Fibroblast of skin of left quadriceps (primary cell): Measurements from ENCODE around the gene TPCN2.

ENCODE experiments used
- DNase-seq, 2 experiments: peaks; one replicate each; pipeline ENCODE4 v3.0.0-alpha.2; 2013; ENCODE audit warnings: low read depth in 2 of 2

TPCN2 gene

DNA sequence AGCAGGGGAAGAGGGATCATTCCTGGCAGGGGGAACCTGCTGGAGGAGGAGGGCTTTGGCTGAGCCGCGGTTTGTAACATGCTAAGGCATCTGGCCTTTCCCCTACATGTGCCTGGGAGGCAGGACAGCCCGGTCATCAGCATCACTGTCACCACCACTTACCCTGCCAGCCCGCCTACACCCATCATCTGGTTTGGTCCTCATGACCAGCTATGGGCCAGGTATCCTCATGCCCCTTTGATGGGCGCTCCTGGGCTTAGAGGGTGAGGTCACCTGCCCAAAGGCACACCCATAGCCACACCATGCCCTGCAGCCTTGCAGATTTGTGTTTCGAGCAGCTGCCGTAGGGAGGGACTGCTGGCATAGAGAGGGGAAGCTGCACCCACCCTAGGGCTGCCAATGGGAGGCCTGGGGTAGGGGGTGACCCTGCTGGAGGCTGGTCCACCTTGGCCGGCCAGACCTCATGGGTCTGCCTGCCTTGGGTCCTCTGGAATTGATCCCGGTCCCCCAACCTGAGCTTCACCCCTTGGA lies 38.3 kb upstream of the TPCN2 start:
- no peak for DNase-seq

DNA sequence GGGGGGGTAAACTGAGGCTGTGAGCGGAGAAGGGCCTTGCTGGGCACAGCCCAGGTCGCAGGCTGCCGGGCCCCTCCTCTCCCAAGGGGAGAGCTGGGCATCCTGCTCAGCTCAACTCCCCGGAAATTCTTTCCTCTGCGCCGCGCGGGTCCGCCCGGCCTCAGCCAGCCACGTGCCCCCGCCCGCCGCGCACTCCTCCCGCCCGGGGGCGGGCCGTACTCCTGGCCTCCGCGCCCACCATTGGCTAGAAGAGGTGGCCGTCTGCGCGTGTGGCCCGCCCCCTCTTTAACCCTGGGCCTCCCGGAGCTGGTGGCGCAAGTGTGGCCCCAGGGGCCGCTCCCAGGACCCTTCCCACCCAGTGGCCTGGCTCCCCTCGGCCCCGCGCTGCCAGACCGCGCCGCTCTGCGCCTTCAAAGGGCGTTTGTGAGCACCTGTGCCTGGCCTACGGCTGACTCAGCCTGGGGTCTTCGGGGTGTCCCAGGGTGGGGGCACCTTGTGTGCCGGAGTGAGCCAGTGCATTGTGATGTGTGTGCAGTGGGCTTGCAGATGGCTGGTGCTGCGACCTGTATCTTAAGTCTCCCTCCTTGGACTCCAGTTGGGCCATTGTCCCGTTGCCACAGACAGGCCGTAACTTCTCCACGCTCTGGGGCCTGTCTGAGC lies 37.6 kb upstream of the TPCN2 start:
- DNase-seq, result peak; percentile 62 to 66

- DNase-seq, result no peak
These were observed 37.1 kb upstream of the TPCN2 start for GRCh38 chr11:69011624-69012091.

GRCh38 chr11:69012092-69013008 lies 36.4 kb upstream of the TPCN2 start:
- DNase-seq, result no peak

DNA sequence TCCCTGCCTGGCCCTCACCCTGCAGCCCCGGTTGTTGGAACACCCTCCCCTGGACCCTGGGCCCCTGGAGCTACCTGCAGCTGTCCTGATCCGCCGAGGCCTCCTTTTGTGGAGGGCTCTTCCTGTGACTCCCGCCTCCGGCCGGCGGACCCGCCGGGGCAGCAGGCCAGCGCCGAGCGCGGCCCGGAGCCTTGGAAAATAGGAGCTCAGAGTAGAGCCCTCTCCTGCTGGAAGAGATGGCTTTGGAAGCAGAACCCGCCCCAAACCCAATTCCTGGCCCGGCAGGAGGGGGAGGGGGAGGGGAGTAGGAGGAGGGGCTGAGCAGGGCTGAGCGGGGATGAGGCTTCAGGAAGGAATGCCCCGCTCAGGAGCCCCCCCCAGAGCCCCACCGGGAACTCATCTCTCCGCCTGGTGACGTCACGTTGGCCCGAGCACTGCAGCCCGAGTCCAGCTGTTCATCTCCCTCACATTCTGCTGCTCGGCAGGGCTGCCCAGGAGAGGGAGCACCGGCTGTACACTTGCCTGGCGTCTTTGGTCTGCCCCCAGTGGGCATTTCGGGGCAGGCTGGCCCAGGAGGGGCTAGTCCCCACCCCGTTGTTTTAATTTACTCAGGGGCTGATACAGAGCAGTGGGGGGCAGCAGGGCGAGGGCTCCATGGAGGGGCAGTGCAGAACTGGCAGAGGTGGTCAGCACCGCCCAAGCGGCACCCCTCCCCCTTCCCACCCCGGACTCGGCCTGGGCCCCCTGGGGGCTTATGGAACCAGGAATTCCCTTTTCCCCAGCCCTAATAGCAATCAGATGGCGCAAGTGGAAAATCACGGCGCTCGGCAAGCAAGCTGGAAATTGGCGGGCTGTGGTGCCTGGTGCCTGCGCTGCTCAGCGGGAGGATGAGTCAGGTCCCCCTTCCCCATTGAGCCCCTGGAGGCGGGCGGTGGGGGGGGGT lies 35.5 kb upstream of the TPCN2 start, which contains the start of gene MRGPRF:
Gene MRGPRF (minus strand): TSS at position 238 of the 943 bp plus-strand sequence. CDS start 3,345 bp downstream, outside the sequence.
- peak; percentile 82 to 83 for DNase-seq

DNA sequence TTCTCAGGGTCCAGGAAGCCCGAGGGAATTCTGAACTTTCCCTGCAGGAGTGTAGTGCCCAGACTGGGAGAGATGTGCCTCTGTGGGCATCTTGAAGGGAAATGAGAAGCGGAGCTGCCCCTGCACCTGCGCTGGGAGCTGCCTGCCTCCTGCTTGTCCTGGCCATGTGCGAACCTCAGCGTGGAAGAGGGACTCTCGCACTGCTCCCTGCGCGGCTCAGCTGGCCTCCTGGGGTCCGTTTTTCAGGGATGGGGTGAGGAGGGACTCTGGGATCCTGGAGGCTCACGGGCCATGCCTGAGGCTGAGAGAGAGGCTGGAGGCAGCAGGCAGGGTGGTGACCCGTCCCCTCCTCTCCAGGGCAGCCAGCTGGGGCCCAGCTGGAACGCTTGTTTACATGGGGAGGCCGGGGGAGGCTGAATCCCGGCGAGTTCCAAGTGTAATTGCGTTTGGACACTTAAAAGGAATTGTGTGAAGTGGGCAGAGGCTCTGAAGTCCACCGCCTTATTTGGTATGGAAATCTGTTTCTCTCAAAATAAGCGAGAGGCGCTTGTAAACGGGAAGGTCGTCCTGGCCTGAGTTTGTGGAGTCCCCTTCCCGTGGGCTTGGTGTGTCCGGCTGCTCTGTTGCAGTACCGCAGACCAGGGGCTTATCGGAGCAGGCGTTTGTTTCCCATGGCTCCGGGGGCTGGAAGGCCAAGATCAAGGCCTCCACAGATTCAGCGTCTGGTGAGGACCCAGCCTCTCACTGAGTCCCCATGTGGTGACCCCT lies 34.5 kb upstream of the TPCN2 start:
- DNase-seq, result no peak

GRCh38 chr11:69014898-69015549 lies 33.7 kb upstream of the TPCN2 start:
- DNase-seq, result no peak

- DNase-seq, result no peak
These were observed 30.8 kb upstream of the TPCN2 start for GRCh38 chr11:69017951-69018350.

- DNase-seq, result no peak
These were observed 29.8 kb upstream of the TPCN2 start for GRCh38 chr11:69018924-69019323.

DNA sequence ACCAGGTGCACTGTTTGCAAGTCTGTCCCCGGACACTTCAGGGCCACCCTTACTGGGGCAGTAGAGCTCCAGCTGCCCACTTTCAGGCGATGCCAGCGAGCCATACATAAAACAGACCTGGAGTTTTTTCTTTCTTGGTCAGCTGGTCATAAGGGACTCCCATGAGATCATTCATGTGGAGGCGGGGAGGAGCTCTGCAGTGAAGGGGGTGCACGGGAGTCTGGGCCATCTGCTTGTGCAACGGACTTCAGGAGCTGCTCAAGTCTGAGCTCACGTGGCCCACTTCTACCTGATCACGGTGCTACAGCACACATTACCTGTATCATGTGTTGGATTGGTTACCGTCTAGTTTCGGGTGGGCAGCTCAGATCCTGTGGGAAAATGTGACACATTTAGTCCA lies 26.5 kb upstream of the TPCN2 start:
- DNase-seq, result no peak

DNA sequence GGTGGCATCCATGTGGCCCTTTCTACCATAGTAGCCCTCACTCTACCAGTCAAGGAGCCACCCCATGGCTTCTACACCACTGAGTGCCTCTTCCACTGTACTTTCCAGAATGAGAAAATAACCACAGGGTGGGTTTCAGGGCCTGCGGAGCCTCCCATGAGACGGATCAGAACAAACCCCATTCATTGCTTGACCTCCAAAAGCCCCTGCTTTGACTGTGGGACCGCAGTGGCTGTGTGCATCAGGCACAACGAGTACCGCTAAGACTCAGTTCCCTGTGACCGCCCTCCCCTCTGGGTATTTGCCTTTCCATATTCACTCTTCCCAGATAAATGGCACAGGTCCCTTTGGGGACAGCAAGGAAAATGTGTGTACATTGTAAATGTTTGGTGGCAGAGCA lies 24.2 kb upstream of the TPCN2 start:
- no peak for DNase-seq

DNA sequence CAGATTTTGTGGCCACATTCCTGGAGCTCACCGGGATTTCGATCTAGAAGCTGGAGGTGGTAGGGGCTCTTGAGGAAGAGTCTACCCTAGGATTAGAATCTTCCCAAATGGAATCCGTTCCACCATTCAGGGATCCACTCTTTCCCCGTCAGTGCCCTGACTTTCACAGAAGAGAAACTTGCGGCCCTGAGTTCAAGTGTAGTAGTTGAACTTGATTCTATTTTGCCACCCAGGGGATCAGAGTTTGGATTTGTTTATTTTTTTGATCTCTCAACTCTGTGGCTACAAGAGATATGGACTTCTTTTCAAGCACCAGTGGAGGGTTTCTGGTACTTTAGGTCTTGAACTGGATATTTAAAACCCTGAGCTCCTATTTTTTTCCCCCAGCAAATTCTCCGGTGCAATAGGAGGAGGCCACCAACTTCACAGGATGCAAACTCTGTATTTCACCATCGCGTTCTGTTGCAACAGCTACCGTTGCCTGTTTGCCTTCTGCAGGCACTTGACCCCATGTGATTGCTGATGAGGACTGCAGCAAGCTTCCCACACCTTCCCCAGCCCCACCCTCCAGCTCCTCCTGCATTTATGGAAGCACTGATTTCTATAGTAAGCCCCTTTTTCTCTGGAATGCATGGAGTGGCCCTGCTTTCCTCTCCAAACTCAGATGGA lies 20.9 kb upstream of the TPCN2 start:
- no peak for DNase-seq

DNA sequence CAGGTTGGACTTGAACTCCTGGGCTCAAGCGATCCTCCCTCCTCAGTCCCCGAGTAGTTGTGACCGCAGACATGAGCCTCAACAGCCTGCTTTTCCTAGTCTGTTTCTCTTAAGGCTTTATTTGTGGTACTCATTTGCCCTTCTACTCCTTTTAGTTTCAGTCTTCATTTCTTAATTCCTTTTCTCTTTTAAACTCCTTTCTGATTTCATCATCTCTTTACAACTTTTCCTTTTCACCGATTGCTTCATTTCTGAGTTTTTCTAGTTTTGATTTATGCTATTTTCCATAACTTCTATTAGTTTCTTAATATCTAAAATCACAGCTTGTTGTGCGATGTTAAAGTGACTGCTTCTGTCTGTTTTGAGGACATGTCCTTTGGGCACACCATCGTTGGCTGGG lies 18.4 kb upstream of the TPCN2 start:
- DNase-seq, result no peak

DNA sequence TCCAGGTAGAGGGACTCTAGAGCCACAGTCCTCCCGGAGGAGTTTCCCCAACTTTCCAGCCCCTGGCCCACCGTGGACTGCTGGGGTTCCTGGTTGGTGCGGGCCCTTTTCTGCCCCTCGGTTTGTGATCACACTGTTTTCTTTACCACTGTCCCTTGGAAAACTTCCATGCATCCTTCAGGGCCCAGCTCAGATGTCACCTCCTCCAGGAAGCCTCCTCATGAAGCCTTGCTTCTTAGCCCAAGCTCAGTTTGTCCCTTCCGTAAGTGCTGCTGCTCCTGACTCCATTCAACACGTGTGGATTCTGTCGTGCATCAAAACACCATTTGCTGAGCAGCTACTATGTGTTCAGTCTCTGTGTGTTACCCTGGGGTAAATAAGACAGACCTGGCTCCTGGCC lies 15.9 kb upstream of the TPCN2 start:
- no peak for DNase-seq

GRCh38 chr11:69033431-69033830 lies 15.3 kb upstream of the TPCN2 start:
- no peak for DNase-seq

DNA sequence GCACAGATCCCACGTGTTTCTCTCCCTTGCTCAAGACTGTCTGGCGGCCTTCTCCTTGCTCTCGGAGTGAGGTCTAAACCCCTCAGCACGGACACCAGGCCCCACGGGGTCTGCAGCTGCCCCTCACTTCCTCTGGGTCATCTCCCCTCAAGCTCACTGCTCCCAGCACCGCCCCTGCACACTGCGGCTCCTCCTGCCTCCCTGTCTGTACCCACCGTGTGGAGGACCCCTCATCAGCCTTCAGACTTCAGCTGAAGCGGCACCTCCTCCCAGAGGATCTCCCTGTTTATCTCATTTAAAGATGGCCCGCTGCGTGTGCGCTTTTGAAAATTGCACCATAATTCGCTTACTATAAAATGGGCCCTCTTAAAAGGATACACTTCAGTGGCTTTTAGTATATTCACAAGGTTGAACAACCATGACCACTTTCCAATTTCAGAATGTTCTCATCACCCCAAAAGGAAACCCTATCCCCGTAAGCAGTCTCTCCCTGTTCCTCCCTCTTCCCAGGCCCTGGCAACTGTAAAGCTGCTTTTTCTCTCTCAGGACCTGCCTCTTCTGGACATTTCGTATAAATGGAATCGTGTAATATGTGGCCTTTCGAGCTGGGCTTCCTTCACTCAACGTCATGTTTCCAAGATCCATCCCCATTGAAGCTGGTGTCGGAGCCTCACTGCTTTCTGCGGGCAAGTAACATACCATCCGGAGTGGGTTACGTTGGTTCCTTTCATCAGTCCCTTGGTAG lies 14.4 kb upstream of the TPCN2 start:
- DNase-seq, result no peak

DNA sequence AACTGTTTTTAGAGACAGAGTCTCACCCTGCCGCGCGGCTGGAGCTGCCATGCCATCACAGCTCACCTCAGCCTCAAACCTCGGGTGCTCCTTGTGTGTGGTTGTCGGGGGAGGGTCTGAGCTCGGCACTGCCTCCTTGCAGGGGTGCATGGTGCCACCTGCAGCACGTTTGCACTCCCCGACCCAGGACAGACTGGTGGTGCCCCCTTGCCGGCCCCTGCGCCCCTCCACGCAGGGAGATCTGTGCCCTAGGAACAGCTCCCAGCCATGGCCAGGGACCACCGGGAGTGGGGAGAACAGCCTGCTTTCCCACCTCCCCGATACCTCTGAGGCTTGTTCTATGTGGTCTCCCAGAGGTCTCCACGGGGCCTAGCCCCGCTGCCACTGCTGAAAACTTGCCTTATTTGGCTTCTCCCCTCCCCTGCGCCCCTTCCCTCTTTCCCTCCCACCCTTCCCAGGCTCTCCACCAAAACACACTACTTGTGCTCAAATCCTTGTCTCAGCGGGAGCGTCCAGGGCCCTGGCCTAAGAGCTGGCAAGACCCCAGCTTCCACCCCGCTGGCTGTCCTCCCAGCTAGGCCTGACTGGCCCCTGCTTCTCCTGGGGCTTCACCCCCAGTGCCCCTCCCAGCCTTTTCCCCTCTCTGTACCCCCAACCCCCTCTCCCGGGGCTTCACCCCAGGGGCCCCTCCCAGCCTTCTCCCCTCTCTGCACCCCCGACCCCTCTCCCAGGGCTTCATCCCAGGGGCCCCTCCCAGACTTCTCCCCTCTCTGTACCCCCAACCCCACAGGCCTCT lies 13.4 kb upstream of the TPCN2 start:
- DNase-seq, result no peak

DNA sequence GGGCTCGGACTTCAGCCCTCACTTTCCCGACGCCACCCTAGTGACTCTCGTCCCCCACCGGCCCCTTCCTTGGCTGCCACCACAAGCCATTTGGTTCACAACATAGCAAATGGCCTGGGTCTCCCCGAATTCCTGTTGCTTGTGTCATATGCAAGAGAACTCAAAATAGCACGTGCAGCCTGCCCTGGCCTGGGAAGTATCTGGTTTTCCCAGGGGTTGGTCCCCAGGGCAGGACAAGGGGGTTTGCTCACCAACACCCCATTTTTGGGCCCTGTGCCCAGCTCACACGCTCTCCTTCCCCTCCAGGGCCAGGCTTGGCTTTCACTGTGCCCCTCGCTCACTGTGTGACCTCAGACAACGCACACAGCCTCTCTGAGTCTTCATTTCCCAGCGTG lies 12.8 kb upstream of the TPCN2 start:
- DNase-seq, result no peak
